COLO829 (cell line): Measurements from ENCODE around the gene VDAC2.
A peak's percentile ranks its signal among the peaks of the same experiment; 100 is the strongest.
"Not testable (repeated sequence)": the region's sequence is repeated elsewhere in the genome, so short reads cannot be mapped to it uniquely, and the experiment has no call there.

Experiments used
- DNase-seq: peaks from one replicate; pipeline ENCODE4 v3.0.0; 2012; ENCODE audit warnings: low spot score

VDAC2 gene

DNA sequence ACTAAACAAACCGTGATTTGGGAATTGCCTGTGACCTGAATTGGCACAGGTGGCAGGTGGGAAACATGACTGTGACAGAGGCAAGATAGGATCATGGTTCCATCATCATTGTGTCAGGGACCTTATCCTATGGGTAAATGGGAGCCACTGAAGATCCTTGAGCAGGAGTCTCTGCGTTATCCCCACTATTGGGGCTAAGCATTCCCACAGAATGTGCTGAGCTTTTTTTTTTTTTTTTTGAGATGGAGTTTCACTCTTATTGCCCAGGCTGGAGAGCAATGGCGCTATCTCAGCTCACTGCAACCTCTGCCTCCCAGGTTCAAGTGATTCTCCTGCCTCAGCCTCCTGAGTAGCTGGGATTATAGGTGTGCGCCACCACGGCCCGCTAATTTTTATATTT, 10.6 kb upstream of the VDAC2 start:
- not testable (repeated sequence) for DNase-seq

DNA sequence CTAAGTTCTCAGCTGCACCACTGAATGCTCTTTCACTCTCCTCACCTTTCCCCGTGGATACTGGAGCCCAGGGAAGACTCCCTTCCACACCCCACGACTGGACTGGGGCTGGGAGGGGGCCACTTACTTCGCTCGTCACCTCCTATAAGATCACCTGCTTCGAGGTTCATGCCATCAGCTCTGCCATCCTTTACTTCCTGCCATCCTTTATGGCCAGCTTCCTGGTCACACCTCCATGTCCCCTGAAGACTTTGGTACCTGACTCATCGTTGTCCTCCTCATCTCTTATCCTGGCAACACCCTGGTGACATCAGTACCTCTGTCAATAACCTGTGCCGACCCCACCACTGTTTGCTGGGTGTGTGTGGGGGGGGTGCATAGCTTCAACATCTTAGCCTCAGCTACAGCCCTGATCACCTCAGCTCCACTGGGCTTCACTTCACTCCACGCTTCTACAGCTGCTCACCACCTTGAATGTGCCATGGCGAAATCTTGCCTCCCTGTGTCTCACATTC, 8.7 kb upstream of the VDAC2 start:
- no peak for DNase-seq

DNA sequence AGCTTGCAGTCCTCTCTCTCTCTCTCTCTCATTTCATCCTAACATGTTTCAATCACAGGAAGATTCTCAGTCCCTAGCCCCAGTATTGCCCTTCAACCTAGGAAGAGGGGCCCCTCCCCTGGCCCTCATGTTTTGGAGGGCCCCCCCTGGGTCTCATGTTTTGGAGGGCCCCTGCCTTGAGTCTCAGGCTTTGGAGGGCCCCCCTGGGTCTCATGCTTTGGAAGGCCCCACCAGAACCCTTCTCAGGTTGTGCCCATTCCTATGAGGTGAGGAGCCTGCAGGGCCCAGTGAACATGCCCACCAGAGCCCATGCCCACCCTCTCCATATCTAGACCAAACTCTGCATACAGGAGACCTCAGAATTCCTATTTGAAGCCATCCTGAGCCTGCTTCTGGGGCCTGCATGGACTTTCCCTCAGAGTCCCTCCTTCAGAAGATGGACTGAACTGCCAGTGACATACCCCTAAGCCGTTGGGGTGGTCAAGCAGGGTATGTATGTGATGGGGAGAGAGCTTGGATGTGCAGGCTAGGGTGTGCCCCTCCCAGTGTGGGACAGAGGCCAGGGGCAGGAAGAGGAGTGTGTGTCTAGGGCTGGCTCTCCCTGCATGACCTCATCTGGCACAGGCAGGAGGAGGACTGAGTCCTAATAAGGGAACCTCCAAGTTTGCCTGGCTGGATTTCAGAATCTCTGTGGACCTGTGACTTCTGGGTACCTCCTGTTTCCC, 8.1 kb upstream of the VDAC2 start:
- no peak for DNase-seq

DNA sequence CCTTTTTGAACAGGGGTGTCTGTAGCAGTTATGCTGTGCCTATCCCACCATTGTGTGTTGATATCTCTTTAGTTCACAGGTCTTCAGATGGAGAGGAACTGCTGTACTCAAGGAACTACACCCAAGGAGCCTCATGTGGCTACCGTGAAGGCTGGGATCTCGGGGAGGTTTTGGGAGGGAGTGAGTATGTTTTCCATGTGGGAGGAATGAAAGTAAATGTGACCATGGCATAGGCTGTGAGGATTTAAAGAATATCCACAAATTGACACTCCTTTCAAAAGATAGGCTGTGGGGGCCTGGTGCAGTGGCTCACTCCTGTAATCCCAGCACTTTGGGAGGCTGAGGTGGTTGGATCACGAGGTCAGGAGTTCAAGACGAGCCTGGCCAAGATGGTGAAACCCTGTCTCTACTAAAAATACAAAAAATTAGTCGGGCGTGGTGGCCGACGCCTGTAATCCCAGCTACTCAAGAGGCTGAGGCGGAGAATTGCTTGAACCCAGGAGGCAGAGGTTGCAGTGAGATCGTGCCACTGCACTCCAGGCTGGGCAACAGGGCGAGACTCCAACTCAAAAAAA, 7.5 kb upstream of the VDAC2 start:
- DNase-seq: not testable (repeated sequence)

DNA sequence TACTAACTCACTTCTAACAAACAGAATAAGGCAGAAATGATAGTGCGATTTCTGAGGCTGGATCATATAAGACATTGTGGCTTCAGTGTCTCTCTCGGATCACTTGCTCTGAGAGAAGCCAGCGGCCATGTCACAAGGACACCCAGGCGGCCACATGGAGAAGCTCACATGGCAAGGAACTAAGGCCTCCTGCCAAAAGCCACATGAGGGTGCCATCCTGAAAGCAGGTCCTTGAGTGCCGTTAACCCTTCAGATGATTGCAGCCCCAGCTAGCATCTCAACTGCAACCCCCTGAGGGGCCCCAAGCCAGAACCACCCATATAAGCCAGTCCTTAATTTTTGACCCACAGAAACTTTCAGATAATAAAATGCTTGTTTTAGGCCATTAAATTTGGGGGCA, 6.9 kb upstream of the VDAC2 start:
- DNase-seq: no peak

DNA sequence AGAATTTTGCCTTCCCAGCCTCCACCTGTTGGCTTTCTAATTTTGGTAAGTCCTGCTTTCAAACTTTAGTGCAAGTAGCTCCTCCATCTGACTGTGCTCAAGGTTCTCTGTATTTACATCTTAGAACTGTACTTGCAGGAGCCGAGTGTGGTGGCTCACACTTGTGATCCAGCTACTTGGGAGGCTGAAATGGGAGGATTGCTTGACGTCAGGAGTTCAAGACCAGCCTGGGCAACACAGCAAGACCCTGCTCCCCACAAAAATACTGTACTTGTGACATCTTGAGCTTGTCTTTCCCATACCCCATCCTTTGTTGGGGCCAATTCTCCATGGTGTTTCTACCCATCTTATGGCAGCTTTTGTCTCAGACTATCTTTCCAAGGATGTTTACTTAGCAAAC, 4.7 kb upstream of the VDAC2 start:
- DNase-seq: no peak

DNA sequence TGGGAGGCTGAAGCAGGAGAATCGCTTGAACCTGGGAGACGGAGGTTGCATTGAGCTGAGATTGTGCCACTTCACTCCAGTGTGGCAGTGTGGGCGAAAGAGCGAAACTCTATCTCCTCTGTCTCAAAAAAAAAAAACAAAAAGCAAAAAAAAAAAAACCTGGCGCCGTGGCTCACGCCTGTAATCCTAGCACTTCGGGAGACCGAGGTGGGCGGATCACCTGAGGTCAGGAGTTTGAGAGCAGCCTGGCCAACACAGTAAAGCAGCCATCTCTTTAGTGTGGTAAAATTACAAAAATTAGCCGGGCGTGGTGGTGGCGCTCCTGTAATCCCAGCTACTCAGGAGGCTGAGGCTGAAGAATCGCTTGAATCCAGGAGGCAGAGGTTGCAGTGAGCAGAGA, 4.0 kb upstream of the VDAC2 start:
- DNase-seq: not testable (repeated sequence)

DNA sequence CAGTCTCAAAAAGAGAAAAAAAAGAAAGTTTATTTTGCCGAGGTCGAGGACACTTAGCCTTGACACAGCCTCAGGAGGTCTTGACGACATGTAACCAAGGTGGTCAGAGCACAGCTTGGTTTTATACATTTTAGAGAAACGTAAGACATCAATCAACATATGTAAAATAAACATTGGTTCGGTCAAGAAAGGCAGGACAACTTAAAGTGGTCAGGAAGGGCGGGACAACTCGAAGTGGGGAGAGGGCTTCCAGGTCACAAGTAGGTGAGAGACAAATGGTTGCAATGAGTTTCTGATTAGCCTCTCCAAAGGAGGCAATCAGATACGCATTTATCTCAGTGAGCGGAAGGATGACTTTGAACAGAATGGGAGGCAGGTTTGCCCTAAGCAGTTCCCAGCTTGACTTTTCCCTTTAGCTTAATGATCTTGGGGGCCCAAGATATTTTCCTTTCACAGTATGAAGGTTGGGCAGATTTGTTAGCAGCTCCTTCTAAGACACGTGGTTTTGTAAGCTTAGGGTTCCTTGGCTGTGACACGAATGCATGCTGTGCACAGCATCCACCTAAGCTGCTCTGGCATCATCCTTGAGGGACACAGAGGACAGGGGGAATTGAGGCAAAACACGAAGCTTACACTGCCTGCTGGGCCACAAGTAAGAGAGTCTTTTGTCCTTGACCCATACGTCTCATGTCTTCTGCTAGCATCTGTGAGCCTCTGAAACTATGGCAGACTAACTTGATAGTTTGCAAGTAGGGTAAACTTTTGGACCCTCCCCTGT, 3.3 kb upstream of the VDAC2 start:
- no peak for DNase-seq

DNA sequence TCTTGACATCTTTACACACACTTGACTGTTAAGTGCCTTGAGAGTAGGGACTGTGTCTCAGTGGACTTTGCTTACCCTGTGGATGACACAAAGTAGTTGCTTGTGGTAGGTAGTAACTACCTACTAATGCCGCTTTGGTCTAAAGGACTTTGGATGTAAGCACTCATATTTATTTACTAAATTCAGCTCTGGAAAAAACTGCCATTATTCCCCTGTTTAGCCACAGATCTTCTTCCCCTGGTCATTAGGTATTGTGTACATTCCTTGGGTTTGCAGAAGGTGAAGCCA, 2.8 kb upstream of the VDAC2 start:
- DNase-seq: no peak

DNA sequence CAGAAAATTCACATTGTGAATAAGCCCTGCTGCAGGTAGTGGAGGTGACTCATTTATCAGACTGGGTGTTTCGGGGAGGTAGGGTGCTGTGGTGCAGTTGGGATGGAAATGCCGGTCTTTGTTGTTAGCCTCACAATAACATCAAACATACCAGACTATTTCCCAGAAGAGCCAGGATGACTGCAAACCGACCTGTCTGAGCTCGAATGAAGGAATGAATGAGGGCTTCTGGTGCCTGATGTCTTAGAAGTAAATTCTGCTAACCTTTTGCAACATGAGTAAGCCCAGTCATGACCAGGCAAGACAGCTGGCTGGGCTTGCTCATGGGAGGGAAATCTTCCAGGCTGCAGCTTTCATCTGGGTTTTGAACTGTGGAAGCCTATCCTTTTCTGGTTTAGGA, 2.4 kb upstream of the VDAC2 start:
- DNase-seq: no peak

DNA sequence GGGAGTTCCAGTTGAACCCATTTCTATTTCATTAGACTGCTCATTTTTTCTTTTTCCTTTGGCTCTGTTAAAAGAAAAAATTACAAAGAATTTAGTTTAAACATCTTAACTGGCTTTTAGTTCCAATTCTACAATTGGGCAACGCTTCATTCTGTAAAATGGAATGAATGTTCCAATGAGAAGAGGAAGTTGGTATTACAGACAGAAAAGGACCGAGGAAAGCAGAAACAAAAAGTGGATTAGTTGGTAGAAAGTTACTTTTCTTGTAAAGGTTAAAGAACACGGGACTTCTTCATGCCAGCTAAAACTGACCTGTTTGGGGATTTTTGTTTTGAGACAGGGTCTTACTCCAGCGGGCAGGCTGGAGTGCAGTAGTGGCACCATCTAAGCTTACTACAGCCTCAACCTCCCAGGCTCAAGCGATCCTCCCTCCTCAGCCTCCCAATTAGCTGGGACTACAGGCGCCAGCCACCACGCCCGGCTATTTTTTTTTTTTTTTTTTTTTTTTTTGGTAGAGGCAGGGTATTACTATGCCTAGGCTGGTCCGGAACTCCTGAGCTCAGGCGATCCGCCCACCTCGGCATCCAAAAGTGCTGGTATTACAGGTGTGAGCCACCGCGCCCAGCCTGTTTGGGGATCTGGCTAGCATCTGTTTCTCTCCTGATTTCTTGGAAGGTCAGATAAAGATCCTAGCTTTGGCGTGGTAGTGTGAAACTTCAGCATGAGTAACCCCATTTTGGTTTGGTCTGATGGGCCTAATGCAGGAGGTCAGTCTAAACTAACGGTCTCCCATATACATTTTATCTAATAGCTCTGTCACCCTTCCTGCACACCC, 1.3 kb upstream of the VDAC2 start:
- no peak for DNase-seq

DNA sequence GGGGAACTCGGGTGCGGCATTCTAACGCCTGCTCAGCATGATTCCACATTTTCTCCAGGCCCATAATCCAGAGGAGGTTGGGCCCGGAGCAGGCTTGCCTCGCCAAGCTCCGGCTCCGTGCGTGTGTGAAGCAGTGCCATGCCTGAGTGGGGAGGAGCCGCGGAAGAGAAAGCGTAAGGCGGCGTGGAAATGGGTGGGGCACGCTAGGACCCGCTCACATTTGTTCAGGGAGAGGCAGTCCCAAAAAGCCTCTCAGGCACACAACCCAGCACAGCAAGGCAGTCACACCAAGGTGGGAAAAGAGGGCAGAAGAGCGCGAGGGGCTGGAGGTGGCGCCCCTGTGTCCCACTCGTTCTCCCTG, 695 bp upstream of the VDAC2 start:
- peak; percentile 43 for DNase-seq

DNA sequence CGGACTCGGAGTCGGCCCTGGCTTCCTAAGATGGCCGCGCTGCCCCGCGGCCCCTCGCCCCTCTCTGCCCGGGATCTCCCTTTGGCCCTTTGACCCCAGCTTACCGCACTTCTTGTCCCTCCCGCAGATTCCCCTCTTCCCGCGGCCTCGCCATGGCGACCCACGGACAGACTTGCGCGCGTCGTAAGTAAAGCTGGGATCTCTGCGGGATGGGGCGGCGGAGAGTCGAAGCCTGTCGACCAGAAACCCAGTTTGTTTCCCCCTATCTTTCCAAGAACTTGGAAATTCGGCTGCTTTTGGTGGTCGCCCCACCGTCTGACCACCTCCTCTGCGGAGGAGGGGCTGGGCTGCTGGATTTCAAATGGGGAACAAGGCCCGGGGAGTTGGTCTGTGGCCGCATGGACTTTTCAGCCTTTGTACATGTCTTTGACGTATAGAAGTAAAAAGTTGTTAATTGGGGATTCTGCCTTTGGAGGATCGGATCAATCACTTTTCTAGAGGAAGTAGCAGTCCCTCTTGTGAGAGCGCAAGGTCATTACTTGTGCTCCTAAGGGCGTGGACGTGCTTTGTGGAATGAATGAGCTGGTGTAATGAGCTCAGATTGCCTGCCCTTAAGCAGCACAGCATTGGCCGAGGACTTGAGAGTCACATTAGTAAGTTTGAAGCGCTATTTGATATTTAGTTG, 553 bp downstream of the VDAC2 start:
- DNase-seq: no peak

DNA sequence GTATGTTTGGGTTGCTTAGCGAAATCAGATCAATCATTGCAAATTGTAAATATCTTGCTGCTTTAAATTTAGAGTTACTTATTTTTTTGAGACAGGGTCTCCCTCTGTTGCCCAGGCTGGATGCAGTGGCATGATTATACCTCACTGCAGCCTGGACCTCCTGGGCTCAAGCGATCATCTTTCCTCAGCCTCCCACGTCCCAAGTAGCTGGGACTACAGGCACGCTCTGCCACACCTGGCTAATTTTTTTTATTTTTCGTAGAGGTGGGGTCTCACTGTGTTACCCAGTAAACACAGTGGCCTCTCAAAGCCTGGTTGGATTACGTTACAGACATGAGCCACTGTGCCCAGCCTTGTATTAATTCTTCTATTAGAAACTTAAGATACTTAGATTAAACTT, 1.7 kb downstream of the VDAC2 start:
- no peak for DNase-seq

DNA sequence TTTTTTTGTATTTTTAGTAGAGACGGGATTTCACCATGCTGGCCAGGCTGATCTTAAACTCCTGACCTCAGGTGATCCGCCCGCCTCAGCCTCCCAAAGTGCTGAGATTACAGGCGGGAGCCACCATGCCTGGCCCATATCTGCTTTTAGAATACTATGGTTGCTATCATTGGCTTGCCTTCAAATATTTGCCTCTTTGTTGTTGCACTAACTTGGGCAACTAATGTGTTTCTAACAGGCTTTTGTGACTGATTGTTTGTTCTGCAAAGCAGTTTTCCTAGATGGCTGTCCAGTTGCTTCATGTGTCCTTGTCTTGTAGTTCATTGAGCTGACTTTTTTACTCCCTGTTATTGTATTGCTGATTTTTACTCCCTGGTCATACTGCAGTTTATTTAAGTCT, 9.7 kb downstream of the VDAC2 start:
- no peak for DNase-seq

DNA sequence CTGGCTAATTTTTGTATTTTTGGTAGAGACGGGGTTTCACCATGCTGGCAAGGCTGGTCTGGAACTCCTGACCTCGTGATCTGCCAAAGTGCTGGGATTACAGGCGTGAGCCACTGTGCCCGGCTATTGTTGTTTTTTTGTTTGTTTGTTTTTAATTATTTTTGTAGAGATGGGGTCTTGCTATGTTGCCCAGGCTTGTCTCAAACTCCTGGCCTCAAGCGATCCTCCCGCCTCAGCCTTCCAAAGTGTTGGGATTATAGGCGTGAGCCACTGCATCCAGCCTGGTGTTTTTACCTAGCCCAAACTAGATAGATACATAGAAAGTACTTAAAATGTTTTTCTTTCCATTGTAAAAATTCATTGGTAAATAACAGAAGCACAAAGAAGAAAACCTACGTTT, 10.9 kb downstream of the VDAC2 start:
- DNase-seq: not testable (repeated sequence)

DNA sequence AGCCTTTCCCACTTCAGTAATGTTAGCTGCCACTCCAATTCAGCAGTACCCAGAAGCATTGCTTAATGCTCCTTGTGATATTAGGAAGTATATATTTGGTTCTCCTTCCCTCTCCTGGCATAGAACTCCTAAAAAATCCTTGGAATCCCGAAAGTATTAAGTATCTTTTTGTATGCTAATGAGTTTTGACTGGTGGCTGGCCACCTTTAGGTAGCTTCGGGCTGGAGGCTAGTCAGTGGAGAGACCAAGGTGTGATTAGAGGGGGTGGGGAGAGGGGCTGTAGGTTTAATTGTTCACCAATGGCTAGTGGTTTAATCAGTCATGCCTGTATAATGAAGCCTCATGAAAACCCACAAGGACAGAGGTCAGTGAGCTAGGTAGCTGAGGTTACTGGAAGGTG, 12.9 kb downstream of the VDAC2 start:
- no peak for DNase-seq

DNA sequence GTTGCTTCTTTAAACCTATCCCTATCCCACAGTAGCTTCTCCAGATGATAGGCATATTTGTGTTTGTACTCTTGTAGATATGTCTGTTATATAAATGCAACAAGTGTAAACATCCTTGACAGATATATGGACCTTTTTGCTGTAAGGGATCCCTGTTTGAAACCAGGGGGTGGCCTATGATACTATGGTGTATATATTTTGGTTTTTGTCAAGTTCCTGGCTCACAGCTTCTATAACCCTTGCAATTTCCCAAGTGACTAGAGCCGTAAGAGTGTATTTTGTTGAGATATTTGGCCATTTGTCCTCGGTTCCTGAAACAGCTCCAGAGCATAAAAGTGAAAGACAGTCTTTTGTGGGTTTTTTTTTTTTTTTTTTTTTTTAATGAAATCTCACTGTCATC, 15.5 kb downstream of the VDAC2 start:
- DNase-seq: no peak

DNA sequence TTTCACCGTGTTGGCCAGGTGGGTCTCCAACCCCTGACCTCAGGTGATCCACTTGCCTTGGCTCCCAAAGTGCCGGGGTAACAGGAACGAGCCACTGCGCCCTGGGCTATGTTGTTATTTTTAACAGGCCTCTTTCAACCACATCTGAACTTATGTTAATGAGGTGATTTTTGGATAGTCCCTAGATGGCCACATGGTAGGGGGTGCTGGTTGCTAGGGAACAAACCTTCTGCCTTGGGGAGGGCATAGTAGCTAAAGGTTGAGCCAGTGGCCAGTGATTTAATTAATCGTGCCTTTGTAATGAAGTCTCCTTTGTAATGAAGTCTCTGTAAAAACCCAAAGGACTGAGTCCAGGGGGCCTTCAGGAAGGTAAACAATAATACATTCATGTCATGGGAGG, 16.1 kb downstream of the VDAC2 start:
- no peak for DNase-seq

DNA sequence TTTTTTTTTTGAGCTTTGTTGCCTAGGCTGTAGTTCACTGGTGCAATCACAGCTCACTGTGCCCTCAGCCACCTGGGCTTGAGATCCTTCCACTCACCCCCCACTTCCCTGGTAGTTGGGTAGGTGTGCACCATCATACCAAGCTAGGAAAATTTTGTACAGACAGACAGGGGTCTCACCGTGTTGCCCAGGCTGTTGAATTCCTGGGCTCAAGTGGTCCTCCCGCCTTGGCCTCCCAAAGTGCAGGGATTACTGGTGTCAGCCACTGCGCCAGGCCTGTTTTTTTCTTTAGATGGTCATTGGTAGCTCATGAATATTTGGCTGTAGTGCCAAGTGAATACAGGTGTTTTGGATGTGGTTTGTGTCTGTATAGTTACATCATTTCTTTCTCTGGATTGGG, 17.7 kb downstream of the VDAC2 start:
- DNase-seq: no peak

DNA sequence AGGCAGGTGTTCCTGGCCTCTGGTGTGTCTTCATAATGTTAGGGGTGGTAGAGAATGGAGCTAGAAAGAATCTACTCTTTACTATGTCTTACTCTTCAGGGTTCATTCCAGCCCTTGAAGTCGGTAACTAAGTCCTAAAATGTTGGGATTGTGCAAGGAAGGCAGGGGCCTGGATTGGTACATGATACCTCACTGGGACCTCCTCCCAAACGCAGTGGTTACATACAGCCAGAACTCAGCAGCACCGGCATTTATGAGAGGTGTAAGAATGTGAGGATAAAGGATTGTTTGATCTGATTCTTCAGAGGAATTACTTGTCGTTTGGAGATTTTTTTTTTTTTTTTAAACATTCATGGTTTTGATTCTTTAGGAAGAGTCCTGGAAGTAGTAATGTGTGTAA, 18.2 kb downstream of the VDAC2 start:
- no peak for DNase-seq

DNA sequence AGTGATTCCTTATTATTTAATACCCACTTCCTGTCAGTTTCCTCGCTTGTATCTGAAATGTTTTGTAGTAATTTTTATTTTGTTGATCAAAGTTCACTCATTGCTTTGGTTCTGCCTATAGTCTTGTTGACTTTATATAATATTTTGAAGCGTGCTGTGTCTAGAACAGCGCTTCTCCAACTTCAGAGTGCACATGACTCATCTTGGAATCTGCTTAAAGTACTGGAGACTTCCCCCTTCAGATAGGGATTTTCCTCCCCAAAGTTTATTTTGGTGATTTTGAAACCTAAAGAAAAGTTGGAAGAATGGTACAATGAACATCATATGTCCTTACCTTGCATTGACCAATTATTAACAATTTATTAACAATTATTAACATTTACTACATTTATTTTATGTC, 19.4 kb downstream of the VDAC2 start:
- DNase-seq: no peak
